Liver (tissue), 9 donors: ENCODE data around the gene SSC4D. TPM values are rescaled to one million over a fixed set of nuclear protein-coding genes. Genes with fewer than 3 reads are reported as not detected.

Experiments used
- DNase-seq: peaks from one replicate; pipeline ENCODE4 v3.0.0-alpha.2; 2017; ENCODE audit warnings: low spot score
- H3K27ac ChIP-seq, 2 donors: one replicate each; pipeline ENCODE4 v1.7.0; 2013; ENCODE audit warnings: inconsistent platforms in 2 of 2, low read length in 2 of 2, control low read depth in 1 of 2, low read depth in 1 of 2, mild to moderate bottlenecking in 1 of 2
- H3K27me3 ChIP-seq, 4 donors: one replicate each; pipeline versions ENCODE4 v1.6.1 to v1.7.0; 2013; ENCODE audit warnings: low read length in 3 of 4, inconsistent platforms in 1 of 4, mild to moderate bottlenecking in 1 of 4, moderate library complexity in 1 of 4; ENCODE audit not compliant: control insufficient read depth in 4 of 4, insufficient read depth in 4 of 4
- H3K36me3 ChIP-seq, 4 donors: one replicate each; pipeline versions ENCODE4 v1.6.1 to v1.7.0; 2013; ENCODE audit warnings: low read length in 3 of 4, mild to moderate bottlenecking in 3 of 4, low read depth in 1 of 4, moderate library complexity in 1 of 4; ENCODE audit not compliant: control insufficient read depth in 4 of 4, insufficient read depth in 3 of 4
- H3K4me1 ChIP-seq, 4 donors: one replicate each; pipeline versions ENCODE4 v1.6.1 to v1.7.0; 2013; ENCODE audit warnings: low read length in 3 of 4, mild to moderate bottlenecking in 3 of 4, moderate library complexity in 1 of 4; ENCODE audit not compliant: control insufficient read depth in 4 of 4, insufficient read depth in 4 of 4
- H3K4me3 ChIP-seq, 3 donors: one replicate each; pipeline versions ENCODE4 v1.6.1 to v1.7.0; 2013; ENCODE audit warnings: low read length in 3 of 3, control low read depth in 1 of 3, low read depth in 1 of 3, mild to moderate bottlenecking in 1 of 3
- H3K9ac ChIP-seq, 2 donors: one replicate each; pipeline ENCODE4 v1.7.0; 2013; ENCODE audit warnings: low read length in 2 of 2, mild to moderate bottlenecking in 2 of 2, moderate library complexity in 2 of 2, control low read depth in 1 of 2, low read depth in 1 of 2
- H3K9me3 ChIP-seq, 4 donors: one replicate each; pipeline versions ENCODE4 v1.6.1 to v1.7.0; 2013; ENCODE audit warnings: low read length in 3 of 4; ENCODE audit not compliant: control insufficient read depth in 4 of 4
- ATF3 ChIP-seq: IDR thresholded peaks from 2 replicates; pipeline ENCODE4 v1.6.1; 2016; ENCODE audit warnings: antibody characterized with exemption
- CTCF ChIP-seq: fragments of 150-350 bp; IDR thresholded peaks from 2 replicates; pipeline ENCODE4 v1.5.1; 2017; ENCODE audit warnings: improper control_type of control experiment, low read depth, low read length; ENCODE audit not compliant: missing input control
- EGR1 ChIP-seq, 2 donors: IDR thresholded peaks; 2 replicates each; pipeline ENCODE4 v1.6.1; 2016 to 2018; ENCODE audit warnings: antibody characterized with exemption in 2 of 2, low read depth in 2 of 2
- FOXA1 ChIP-seq: IDR thresholded peaks from 2 replicates; pipeline ENCODE4 v1.6.1; 2016; ENCODE audit warnings: antibody characterized with exemption
- FOXA2 ChIP-seq: IDR thresholded peaks from 2 replicates; pipeline ENCODE4 v1.6.1; 2016; ENCODE audit warnings: antibody characterized with exemption
- GABPA ChIP-seq, 2 donors: IDR thresholded peaks in 1 of 2; conservative IDR thresholded peaks in 1 of 2; 2 replicates each; pipeline ENCODE4 v1.6.1; 2016; ENCODE audit warnings: antibody characterized with exemption in 2 of 2, mild to moderate bottlenecking in 1 of 2, moderate library complexity in 1 of 2
- HNF4A ChIP-seq, 2 donors: conservative IDR thresholded peaks; 2 replicates each; pipeline ENCODE4 v1.6.1; 2016; ENCODE audit warnings: antibody characterized with exemption in 2 of 2, mild to moderate bottlenecking in 2 of 2
- HNF4G ChIP-seq: IDR thresholded peaks from 2 replicates; pipeline ENCODE4 v1.6.1; 2016; ENCODE audit warnings: antibody characterized with exemption
- JUND ChIP-seq, 2 donors: IDR thresholded peaks; 2 replicates each; pipeline ENCODE4 v1.6.1; 2016; ENCODE audit warnings: antibody characterized with exemption in 2 of 2
- MAX ChIP-seq: IDR thresholded peaks from 2 replicates; pipeline ENCODE4 v1.6.1; 2016; ENCODE audit warnings: antibody characterized with exemption
- NR2F2 ChIP-seq: IDR thresholded peaks from 2 replicates; pipeline ENCODE4 v1.6.1; 2016; ENCODE audit warnings: antibody characterized with exemption
- RAD21 ChIP-seq, 2 donors: IDR thresholded peaks; 2 replicates each; pipeline ENCODE4 v1.6.1; 2016; ENCODE audit warnings: antibody characterized with exemption in 2 of 2, mild to moderate bottlenecking in 2 of 2
- REST ChIP-seq: IDR thresholded peaks from 2 replicates; pipeline ENCODE4 v1.6.1; 2016; ENCODE audit warnings: antibody characterized with exemption, mild to moderate bottlenecking
- RXRA ChIP-seq, 2 donors: IDR thresholded peaks; 2 replicates each; pipeline ENCODE4 v1.6.1; 2017 to 2018; ENCODE audit warnings: antibody characterized with exemption in 2 of 2, mild to moderate bottlenecking in 1 of 2
- SP1 ChIP-seq: IDR thresholded peaks from 2 replicates; pipeline ENCODE4 v1.6.1; 2018; ENCODE audit warnings: antibody characterized with exemption, mild to moderate bottlenecking
- TAF1 ChIP-seq: conservative IDR thresholded peaks from 2 replicates; pipeline ENCODE4 v1.6.1; 2016; ENCODE audit warnings: antibody characterized with exemption, mild to moderate bottlenecking
- ZBTB33 ChIP-seq: IDR thresholded peaks from 2 replicates; pipeline ENCODE4 v1.6.1; 2016; ENCODE audit warnings: antibody characterized with exemption
- WGBS: extraction: QIAGEN DNeasy Blood & Tissue Kit; methylation state at CpG from one replicate; pipeline ENCODE4 v1.1.7; 2013; 5-methylcytosine and 5-hydroxymethylcytosine counted together
- polyA plus RNA-seq, 2 donors: library from polyadenylated mRNA; stranded (reverse) in 1 of 2; unstranded in 1 of 2; fragments of 200-250 nt in 1 of 2; fragments of >200 nt in 1 of 2; fragmentation: Nextera tagmentation in 1 of 2; extraction: Ambion mirVana in 1 of 2; gene quantifications; one replicate each; pipeline versions ENCODE4 v1.2.1 to v1.2.3, GENCODE V29; 2013 to 2015
- total RNA-seq, 2 donors: library from RNA; depleted of rRNA; stranded (reverse); fragments of >200 nt; gene quantifications; one replicate each; pipeline ENCODE4 v1.2.3, GENCODE V29; 2014
- donor health status: healthy.
- donor health status: healthy.
- donor health status: healthy.
- donor health status: healthy.
- donor health status: healthy.

SSC4D gene
- total and polyA plus RNA-seq, 4 donors, result 1.2 to 2.3 (median 1.5) TPM

- no peak overlapping the region for H3K27ac ChIP-seq
- no peaks in the 10 kb centered on the region for H3K36me3 ChIP-seq
- H3K4me1 ChIP-seq, result no peaks in the 10 kb centered on the region
- 92% methylated on average over 9 of the region's 9 CpGs for WGBS
- no peaks in the 10 kb centered on the region for H3K9me3 ChIP-seq
- TF ChIP-seq RXRA (IDR thresholded peaks at IDR 0.05), result no peak
- TF ChIP-seq ATF3, result no peak
- TF ChIP-seq FOXA2, result no peak
- TF ChIP-seq HNF4A (conservative IDR thresholded peaks at IDR 0.05), result no peak
- no peak for TF ChIP-seq RAD21 (IDR thresholded peaks at IDR 0.05)
- no peak for TF ChIP-seq CTCF
- TF ChIP-seq GABPA (IDR thresholded peaks at IDR 0.05 in 1 of 2, conservative IDR thresholded peaks at IDR 0.05 in 1 of 2), result no peak
- no peak for TF ChIP-seq NR2F2
- no peak for TF ChIP-seq HNF4G
- TF ChIP-seq REST, result no peak
- no peak for TF ChIP-seq EGR1 (IDR thresholded peaks at IDR 0.05; ENCODE audit: low read depth in 2 of 2)
- TF ChIP-seq MAX, result no peak
- TF ChIP-seq SP1, result no peak
- no peak for DNase-seq
- no peak overlapping the region for H3K4me3 ChIP-seq
- H3K9ac ChIP-seq, result no peak overlapping the region
- H3K27me3 ChIP-seq, result no peaks in the 10 kb centered on the region
These were observed 15.7 kb upstream of the SSC4D start for GRCh38 chr7:76425156-76425555.

- 90% methylated on average over 10 of the region's 10 CpGs for WGBS
- H3K4me3 ChIP-seq, result no peak within 1 kb of the TSS
- no peaks in the 10 kb centered on the region for H3K9me3 ChIP-seq
- H3K27me3 ChIP-seq, result no peaks in the 10 kb centered on the region
- no peak for TF ChIP-seq HNF4G
- no peak for TF ChIP-seq TAF1
- TF ChIP-seq EGR1 (IDR thresholded peaks at IDR 0.05; ENCODE audit: low read depth in 2 of 2), result no peak
- no peak for TF ChIP-seq JUND (IDR thresholded peaks at IDR 0.05)
- no peak for TF ChIP-seq FOXA2
- TF ChIP-seq FOXA1, result no peak
- TF ChIP-seq CTCF, result no peak
- TF ChIP-seq GABPA (IDR thresholded peaks at IDR 0.05 in 1 of 2, conservative IDR thresholded peaks at IDR 0.05 in 1 of 2), result no peak
- TF ChIP-seq RXRA (IDR thresholded peaks at IDR 0.05), result no peak
- TF ChIP-seq ZBTB33, result no peak
- H3K9ac ChIP-seq, result no peak within 1 kb of the TSS
- no peaks in the 10 kb centered on the region for H3K4me1 ChIP-seq
- no peaks in the 10 kb centered on the region for H3K36me3 ChIP-seq
- no peak within 1 kb of the TSS for H3K27ac ChIP-seq
- no peak for DNase-seq
These were observed 15.1 kb upstream of the SSC4D start, which contains the start of gene ZP3 for GRCh38 chr7:76424413-76425111. Gene ZP3 (plus strand): TSS chr7:76424950. CDS start chr7:76424965, 15 bp downstream.
